ENCODE results near the gene ANO6. TPM values are rescaled to one million over a fixed set of nuclear protein-coding genes. Genes with fewer than 3 reads are reported as not detected.

Gene ANO6
- total RNA-seq, 3 donors from 2014 or later = 71.8 to 141 (median 76.5) TPM

GRCh38 chr12:45439039-45439438 lies 223.1 kb downstream of the ANO6 start:
- no peak overlapping the region for H3K4me3 ChIP-seq
- no peak for DNase-seq (ENCODE audit: low spot score in 2 of 2)
- TF ChIP-seq CTCF (IDR thresholded peaks at IDR 0.05) (no peak), POLR2AphosphoS5 (IDR thresholded peaks at IDR 0.05) (no peak), POLR2A (IDR thresholded peaks at IDR 0.05) (no peak)
- intact Hi-C loops (cut with DNase I; ENCODE audit: low total_unique reads) = no loop called here
- no peaks in the 10 kb centered on the region for H3K4me1 ChIP-seq
- no peak overlapping the region for H3K27ac ChIP-seq
- H3K36me3 ChIP-seq = no peaks in the 10 kb centered on the region
- no peaks in the 10 kb centered on the region for H3K27me3 ChIP-seq
- peaks cover 4 to 20% of the 10 kb centered on the region in 2 donors for H3K9me3 ChIP-seq

GRCh38 chr12:45446013-45446412 lies 230.1 kb downstream of the ANO6 start:
- intact Hi-C loops (cut with DNase I; ENCODE audit: low total_unique reads) = no loop called here
- DNase-seq (ENCODE audit: low spot score in 2 of 2) = no peak
- H3K27ac ChIP-seq = no peak overlapping the region
- H3K4me3 ChIP-seq = no peak overlapping the region
- H3K9me3 ChIP-seq = peaks cover 4 to 35% of the 10 kb centered on the region in 2 donors
- TF ChIP-seq CTCF (IDR thresholded peaks at IDR 0.05) (no peak), POLR2AphosphoS5 (IDR thresholded peaks at IDR 0.05) (no peak), POLR2A (IDR thresholded peaks at IDR 0.05) (no peak)
- H3K36me3 ChIP-seq = no peaks in the 10 kb centered on the region
- no peaks in the 10 kb centered on the region for H3K27me3 ChIP-seq
- H3K4me1 ChIP-seq = no peaks in the 10 kb centered on the region

GRCh38 chr12:45458238-45458637 lies 242.3 kb downstream of the ANO6 start:
- Histone ChIP-seq H3K4me1 (no peaks in the 10 kb centered on the region), H3K27me3 (no peaks in the 10 kb centered on the region), H3K4me3 (no peak overlapping the region), H3K36me3 (no peaks in the 10 kb centered on the region), H3K27ac (no peak overlapping the region), H3K9me3 (no peaks in the 10 kb centered on the region)
- no peak for TF ChIP-seq POLR2A (IDR thresholded peaks at IDR 0.05)
- no peak for TF ChIP-seq CTCF (IDR thresholded peaks at IDR 0.05)
- intact Hi-C loops (cut with DNase I; ENCODE audit: low total_unique reads) = no loop called here
- no peak for DNase-seq (ENCODE audit: low spot score in 2 of 2)

GRCh38 chr12:45458854-45459807 lies 243.2 kb downstream of the ANO6 start:
- intact Hi-C loops (cut with DNase I; ENCODE audit: low total_unique reads) = no loop called here
- no peak for DNase-seq (ENCODE audit: low spot score in 2 of 2)
- no peak for TF ChIP-seq POLR2AphosphoS5 (IDR thresholded peaks at IDR 0.05)
- no peak for TF ChIP-seq POLR2A (IDR thresholded peaks at IDR 0.05)
- no peak for TF ChIP-seq CTCF (IDR thresholded peaks at IDR 0.05)
- Histone ChIP-seq H3K4me1 (no peaks in the 10 kb centered on the region), H3K36me3 (no peaks in the 10 kb centered on the region), H3K27me3 (no peaks in the 10 kb centered on the region), H3K9me3 (no peaks in the 10 kb centered on the region), H3K4me3 (no peak overlapping the region), H3K27ac (no peak overlapping the region)

- H3K36me3 ChIP-seq = no peaks in the 10 kb centered on the region
- intact Hi-C loops (cut with DNase I; ENCODE audit: low total_unique reads) = no loop called here
- no peak overlapping the region for H3K27ac ChIP-seq
- no peak for TF ChIP-seq CTCF (IDR thresholded peaks at IDR 0.05)
- no peak for TF ChIP-seq POLR2A (IDR thresholded peaks at IDR 0.05)
- no peak for TF ChIP-seq POLR2AphosphoS5 (IDR thresholded peaks at IDR 0.05)
- H3K4me1 ChIP-seq = no peaks in the 10 kb centered on the region
- no peaks in the 10 kb centered on the region for H3K27me3 ChIP-seq
- H3K4me3 ChIP-seq = no peak overlapping the region
- H3K9me3 ChIP-seq = no peaks in the 10 kb centered on the region
- no peak for DNase-seq (ENCODE audit: low spot score in 2 of 2)
Observed at GRCh38 chr12:45462506-45462905, 246.6 kb downstream of the ANO6 start.

Data from breast epithelium (tissue), 4 donors.